ENCODE results near the gene ATP9B. TPM values are rescaled to one million over a fixed set of nuclear protein-coding genes. Genes with fewer than 3 reads are reported as not detected.
"Not testable (repeated sequence)": the region's sequence is repeated elsewhere in the genome, so short reads cannot be mapped to it uniquely, and the experiment has no call there.

Gene ATP9B
- total RNA-seq, 1 donor from 2014 or later: 15.8 TPM

DNA sequence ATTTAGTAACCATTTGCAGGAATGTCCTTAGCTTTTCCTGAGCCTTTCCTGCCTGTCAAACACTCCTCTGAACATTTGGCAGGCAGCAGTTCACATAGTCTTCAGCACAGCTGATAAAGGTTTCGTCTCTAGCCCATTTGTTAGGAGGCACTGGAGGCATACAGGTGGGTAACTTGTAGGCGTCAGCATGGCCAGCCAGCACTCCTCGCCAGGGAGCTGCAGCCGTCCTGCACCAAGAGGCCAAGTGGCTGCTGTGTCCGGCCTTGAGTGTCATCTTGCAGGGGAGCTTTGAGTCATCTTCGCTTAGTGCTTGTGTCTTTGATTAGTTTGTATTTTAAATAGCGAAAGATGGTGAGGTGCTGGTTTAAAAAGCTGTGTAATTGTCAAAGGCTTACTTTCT, 206.3 kb downstream of the ATP9B start:
- Mint-ChIP-seq H3K9me3 (ENCODE audit: low read depth) (no peaks in the 10 kb centered on the region), H3K36me3 (ENCODE audit: low read depth) (peaks cover 11% of the 10 kb centered on the region), H3K27ac (ENCODE audit: unreplicated experiment) (no peak overlapping the region), H3K4me1 (ENCODE audit: low read depth) (peaks cover 13% of the 10 kb centered on the region), H3K4me3 (ENCODE audit: unreplicated experiment) (no peak overlapping the region), H3K27me3 (ENCODE audit: low read depth) (no peaks in the 10 kb centered on the region)
- no peak for DNase-seq (ENCODE audit: low spot score)
- TF ChIP-seq, protein P1, sequence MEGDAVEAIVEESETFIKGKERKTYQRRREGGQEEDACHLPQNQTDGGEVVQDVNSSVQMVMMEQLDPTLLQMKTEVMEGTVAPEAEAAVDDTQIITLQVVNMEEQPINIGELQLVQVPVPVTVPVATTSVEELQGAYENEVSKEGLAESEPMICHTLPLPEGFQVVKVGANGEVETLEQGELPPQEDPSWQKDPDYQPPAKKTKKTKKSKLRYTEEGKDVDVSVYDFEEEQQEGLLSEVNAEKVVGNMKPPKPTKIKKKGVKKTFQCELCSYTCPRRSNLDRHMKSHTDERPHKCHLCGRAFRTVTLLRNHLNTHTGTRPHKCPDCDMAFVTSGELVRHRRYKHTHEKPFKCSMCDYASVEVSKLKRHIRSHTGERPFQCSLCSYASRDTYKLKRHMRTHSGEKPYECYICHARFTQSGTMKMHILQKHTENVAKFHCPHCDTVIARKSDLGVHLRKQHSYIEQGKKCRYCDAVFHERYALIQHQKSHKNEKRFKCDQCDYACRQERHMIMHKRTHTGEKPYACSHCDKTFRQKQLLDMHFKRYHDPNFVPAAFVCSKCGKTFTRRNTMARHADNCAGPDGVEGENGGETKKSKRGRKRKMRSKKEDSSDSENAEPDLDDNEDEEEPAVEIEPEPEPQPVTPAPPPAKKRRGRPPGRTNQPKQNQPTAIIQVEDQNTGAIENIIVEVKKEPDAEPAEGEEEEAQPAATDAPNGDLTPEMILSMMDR (IDR thresholded peaks at IDR 0.05): no peak

DNA sequence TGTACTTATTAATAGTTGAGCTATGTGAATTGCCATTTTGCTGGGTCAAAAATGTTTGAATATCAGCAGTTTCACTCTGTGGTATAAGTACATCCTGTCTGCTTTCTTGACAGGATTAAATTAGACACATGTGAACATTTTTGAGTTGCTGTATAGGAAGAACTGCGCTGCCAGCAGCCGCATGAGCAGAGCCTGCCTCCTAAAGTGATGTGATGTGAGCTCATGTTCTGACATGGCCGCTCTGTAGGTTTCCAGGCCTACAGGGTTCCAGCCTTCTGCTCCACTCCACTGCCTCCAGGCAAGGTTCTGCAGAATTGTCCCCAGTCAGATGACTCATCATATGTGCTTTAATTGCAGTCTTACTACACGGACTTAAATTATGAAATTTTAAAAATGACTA, 206.8 kb downstream of the ATP9B start:
- H3K9me3 Mint-ChIP-seq (ENCODE audit: low read depth): no peaks in the 10 kb centered on the region

GRCh38 chr18:79278896-79279295, 209.7 kb downstream of the ATP9B start:
- Mint-ChIP-seq H3K36me3 (ENCODE audit: low read depth) (peaks cover 8% of the 10 kb centered on the region), H3K27me3 (ENCODE audit: low read depth) (no peaks in the 10 kb centered on the region), H3K4me1 (ENCODE audit: low read depth) (peaks cover 13% of the 10 kb centered on the region), H3K27ac (ENCODE audit: unreplicated experiment) (no peak overlapping the region), H3K9me3 (ENCODE audit: low read depth) (no peaks in the 10 kb centered on the region), H3K4me3 (ENCODE audit: unreplicated experiment) (no peak overlapping the region)
- no peak for DNase-seq (ENCODE audit: low spot score)
- TF ChIP-seq, protein P1 (IDR thresholded peaks at IDR 0.05): no peak

More for the DNA sequence above, 206.8 kb downstream of the ATP9B start:
- no peaks in the 10 kb centered on the region for H3K27me3 Mint-ChIP-seq (ENCODE audit: low read depth)
- TF ChIP-seq, protein P1 (IDR thresholded peaks at IDR 0.05): no peak
- no peak for DNase-seq (ENCODE audit: low spot score)
- no peak overlapping the region for H3K27ac Mint-ChIP-seq (ENCODE audit: unreplicated experiment)
- H3K4me3 Mint-ChIP-seq (ENCODE audit: unreplicated experiment): no peak overlapping the region
- H3K36me3 Mint-ChIP-seq (ENCODE audit: low read depth): peaks cover 11% of the 10 kb centered on the region
- peaks cover 13% of the 10 kb centered on the region for H3K4me1 Mint-ChIP-seq (ENCODE audit: low read depth)

DNA sequence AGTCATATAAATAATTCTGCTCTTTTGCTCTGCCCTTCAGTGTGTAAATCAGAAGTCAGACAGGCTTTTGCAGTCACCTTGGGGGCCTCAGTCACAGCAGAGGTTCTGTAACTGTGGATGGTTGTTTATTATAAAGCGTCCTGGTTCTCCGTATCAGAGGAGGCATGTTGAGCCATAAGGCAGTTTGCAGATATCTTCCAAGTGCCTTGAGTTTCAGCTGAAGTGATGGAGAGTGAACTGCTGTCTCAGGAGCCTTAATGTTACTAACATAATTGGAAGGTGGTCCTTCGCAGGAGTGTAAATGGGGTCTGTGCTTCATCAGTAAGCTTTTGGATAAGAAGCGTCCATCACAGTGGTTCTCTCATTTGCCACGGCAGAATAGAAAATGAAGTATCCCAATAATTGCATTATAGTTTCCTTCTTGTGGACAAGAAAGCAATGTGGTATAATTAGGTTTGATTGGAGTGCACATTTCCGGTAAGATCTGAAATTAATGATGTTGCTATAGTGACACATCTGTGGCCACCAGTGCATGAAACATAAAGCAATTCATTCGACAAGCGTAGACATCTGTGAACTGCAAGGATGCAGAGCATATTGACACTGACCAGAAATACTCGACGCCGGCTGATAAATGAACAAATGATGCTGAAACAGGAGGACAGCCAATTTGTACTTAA, 214.1 kb downstream of the ATP9B start:
- TF ChIP-seq, protein P1 (IDR thresholded peaks at IDR 0.05): no peak
- Mint-ChIP-seq H3K4me3 (ENCODE audit: unreplicated experiment) (no peak overlapping the region), H3K36me3 (ENCODE audit: low read depth) (peaks cover 11% of the 10 kb centered on the region), H3K27ac (ENCODE audit: unreplicated experiment) (no peak overlapping the region), H3K27me3 (ENCODE audit: low read depth) (no peaks in the 10 kb centered on the region), H3K9me3 (ENCODE audit: low read depth) (no peaks in the 10 kb centered on the region), H3K4me1 (ENCODE audit: low read depth) (no peaks in the 10 kb centered on the region)
- no peak for DNase-seq (ENCODE audit: low spot score)

DNA sequence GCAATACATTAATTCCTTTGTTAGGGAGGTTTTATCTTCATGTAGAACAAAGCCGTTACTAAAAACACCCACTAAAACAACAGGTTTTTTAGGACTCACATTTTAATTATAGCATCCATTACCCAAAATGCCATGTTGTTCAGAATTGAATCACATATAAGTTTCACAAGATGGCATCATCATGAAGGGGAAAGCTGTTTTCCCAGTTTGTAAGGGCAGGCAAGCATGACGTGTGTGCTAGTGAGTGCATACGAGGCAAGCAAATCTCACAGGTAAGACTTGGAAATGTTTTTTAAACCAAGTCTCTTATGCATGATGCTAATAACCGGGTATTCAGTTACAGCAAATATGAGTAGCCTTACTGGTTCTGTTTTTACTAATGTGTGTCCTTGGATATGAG, 214.7 kb downstream of the ATP9B start:
- Mint-ChIP-seq H3K4me3 (ENCODE audit: unreplicated experiment) (no peak overlapping the region), H3K27ac (ENCODE audit: unreplicated experiment) (no peak overlapping the region), H3K9me3 (ENCODE audit: low read depth) (no peaks in the 10 kb centered on the region), H3K4me1 (ENCODE audit: low read depth) (no peaks in the 10 kb centered on the region), H3K27me3 (ENCODE audit: low read depth) (no peaks in the 10 kb centered on the region), H3K36me3 (ENCODE audit: low read depth) (peaks cover 7% of the 10 kb centered on the region)
- DNase-seq (ENCODE audit: low spot score): no peak
- TF ChIP-seq, protein P1 (IDR thresholded peaks at IDR 0.05): no peak

DNA sequence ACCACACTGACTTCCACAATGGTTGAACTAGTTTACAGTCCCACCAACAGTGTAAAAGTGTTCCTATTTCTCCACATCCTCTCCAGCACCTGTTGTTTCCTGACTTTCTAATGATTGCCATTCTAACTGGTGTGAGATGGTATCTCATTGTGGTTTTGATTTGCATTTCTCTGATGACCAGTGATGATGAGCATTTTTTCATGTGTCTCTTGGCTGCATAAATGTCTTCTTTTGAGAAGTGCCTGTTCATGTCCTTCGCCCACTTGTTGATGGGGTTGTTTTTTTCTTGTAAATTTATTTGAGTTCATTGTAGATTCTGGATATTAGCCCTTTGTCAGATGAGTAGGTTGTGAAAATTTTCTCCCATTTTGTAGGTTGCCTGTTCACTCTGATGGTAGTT, 216.0 kb downstream of the ATP9B start:
- not testable (repeated sequence) for H3K27me3 Mint-ChIP-seq (ENCODE audit: low read depth); H3K4me1 Mint-ChIP-seq (ENCODE audit: low read depth); H3K4me3 Mint-ChIP-seq (ENCODE audit: unreplicated experiment); DNase-seq (ENCODE audit: low spot score); H3K27ac Mint-ChIP-seq (ENCODE audit: unreplicated experiment); H3K9me3 Mint-ChIP-seq (ENCODE audit: low read depth); H3K36me3 Mint-ChIP-seq (ENCODE audit: low read depth)

DNA sequence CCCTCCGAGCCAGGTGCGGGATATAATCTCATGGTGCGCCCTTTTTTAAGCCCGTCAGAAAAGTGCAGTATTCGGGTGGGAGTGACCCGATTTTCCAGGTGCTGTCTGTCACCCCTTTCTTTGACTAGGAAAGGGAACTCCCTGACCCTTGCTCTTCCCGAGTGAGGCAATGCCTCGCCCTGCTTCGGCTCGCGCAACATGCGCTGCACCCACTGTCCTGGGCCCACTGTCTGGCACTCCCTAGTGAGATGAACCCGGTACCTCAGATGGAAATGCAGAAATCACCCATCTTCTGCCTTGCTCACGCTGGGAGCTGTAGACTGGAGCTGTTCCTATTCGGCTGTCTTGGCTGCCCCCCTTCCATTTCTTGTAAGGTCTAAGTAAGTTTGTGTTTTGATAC, 221.2 kb downstream of the ATP9B start:
- not testable (repeated sequence) for H3K4me3 Mint-ChIP-seq (ENCODE audit: unreplicated experiment); H3K36me3 Mint-ChIP-seq (ENCODE audit: low read depth); H3K4me1 Mint-ChIP-seq (ENCODE audit: low read depth); DNase-seq (ENCODE audit: low spot score); H3K9me3 Mint-ChIP-seq (ENCODE audit: low read depth); H3K27me3 Mint-ChIP-seq (ENCODE audit: low read depth); H3K27ac Mint-ChIP-seq (ENCODE audit: unreplicated experiment)

Measured in chondrocyte (in vitro differentiated cells).